ENCODE data around the gene XPO6.

Gene XPO6

DNA sequence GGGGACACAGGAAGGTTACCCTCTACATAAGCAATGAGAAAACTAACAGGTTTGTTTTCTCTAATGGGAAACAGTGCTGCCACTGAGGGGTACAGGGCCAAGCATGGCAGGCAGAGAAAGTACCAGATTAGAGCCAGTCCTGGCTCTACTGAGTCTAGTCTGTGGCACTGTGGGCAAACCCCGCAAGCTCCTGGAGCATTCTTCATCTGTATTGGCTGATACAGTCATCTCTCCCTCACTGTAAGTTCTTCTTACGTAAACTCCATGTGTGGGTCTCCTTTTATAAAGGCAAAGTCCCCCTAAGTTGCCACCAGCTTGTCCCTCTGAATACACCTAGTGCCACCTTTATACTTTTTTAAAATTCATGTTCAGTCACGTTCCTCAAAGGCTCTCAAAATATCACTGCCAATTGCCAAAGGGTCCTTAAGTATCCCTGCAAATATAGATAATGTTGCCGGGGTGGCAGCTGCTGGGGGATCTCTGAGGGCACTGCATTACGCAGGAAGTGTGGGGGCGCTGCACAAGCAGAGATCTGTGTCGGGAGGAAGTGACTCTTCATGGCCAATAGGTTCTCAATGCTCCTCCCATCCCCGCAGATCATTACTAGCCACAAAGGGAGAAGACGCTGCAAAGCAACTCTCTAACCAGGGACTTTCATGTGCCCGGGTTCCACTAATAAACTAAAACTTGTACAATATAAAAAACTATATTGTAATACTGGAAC lies 18.8 kb downstream of the XPO6 start:
- Histone ChIP-seq H3K27me3 (replicated peaks) (no peaks in the 10 kb centered on the region), H3K27ac (peak overlapping the region; percentile 87), H3K36me3 (replicated peaks) (no peaks in the 10 kb centered on the region), H3K4me3 (ENCODE audit: low read depth, low read length) (no peak overlapping the region)
- in situ Hi-C loops (cut with HindIII; ENCODE audit: low pct_ligation_motif_present, low sequenced_read_pairs), result no loop called here
- no peak for DNase-seq
- TF ChIP-seq, protein P1, sequence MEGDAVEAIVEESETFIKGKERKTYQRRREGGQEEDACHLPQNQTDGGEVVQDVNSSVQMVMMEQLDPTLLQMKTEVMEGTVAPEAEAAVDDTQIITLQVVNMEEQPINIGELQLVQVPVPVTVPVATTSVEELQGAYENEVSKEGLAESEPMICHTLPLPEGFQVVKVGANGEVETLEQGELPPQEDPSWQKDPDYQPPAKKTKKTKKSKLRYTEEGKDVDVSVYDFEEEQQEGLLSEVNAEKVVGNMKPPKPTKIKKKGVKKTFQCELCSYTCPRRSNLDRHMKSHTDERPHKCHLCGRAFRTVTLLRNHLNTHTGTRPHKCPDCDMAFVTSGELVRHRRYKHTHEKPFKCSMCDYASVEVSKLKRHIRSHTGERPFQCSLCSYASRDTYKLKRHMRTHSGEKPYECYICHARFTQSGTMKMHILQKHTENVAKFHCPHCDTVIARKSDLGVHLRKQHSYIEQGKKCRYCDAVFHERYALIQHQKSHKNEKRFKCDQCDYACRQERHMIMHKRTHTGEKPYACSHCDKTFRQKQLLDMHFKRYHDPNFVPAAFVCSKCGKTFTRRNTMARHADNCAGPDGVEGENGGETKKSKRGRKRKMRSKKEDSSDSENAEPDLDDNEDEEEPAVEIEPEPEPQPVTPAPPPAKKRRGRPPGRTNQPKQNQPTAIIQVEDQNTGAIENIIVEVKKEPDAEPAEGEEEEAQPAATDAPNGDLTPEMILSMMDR (IDR thresholded peaks at IDR 0.05; ENCODE audit: low read depth, low read length, missing control alignments), result no peak

DNA sequence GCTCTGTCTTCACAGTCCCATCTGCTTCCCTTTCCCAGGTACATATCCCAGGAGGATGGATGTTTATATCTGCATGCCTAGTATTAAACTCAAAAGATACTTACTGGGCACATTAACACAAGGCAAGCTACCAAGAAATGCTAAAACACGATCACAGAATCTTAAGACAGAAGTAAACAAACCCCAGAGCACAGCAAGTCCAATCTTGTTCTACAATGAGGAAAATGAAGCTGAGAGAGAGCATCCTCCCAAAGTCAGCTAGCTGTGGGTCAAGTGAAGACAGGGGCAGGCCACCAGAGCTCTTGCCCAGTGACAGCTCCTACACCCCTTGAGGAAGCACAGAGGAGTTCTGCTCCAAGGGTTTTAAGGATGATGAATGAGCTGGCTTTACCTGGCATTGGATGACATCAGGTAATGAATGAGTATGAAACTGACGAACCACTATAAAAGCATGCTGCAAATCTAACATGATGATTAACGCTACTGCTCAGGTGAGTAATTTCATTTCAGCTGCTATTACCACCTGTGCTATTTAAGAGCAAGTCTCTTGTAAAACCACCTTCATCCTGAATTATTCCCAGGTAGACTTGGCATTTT lies 20.3 kb downstream of the XPO6 start:
- no peak overlapping the region for H3K27ac ChIP-seq
- H3K27me3 ChIP-seq (replicated peaks), result no peaks in the 10 kb centered on the region
- TF ChIP-seq, protein P1 (IDR thresholded peaks at IDR 0.05; ENCODE audit: low read depth, low read length, missing control alignments), result no peak
- DNase-seq, result no peak
- H3K36me3 ChIP-seq (replicated peaks), result no peaks in the 10 kb centered on the region
- H3K4me3 ChIP-seq (ENCODE audit: low read depth, low read length), result no peak overlapping the region
- in situ Hi-C loops (cut with HindIII; ENCODE audit: low pct_ligation_motif_present, low sequenced_read_pairs), result no loop called here

DNA sequence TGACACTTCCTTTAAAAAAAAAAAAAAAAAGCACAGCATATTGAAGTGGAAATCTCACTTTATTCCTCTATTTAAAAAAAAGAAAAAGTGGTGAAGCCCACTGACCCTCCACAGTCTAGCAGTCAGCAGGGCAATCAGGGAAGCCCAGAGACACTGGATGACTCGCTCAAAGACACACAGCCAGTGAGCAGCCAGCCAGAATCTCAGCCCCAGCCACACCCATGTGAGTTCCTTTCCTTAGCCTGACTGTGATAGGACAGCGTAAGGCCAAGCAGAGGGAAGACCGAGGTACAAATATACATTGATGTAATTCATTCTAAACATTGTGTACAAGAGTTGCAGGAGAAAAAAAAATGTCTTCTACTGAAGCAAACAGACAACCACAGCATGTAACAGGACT lies 22.5 kb downstream of the XPO6 start:
- no peaks in the 10 kb centered on the region for H3K36me3 ChIP-seq (replicated peaks)
- TF ChIP-seq, protein P1 (IDR thresholded peaks at IDR 0.05; ENCODE audit: low read depth, low read length, missing control alignments), result no peak
- in situ Hi-C loops (cut with HindIII; ENCODE audit: low pct_ligation_motif_present, low sequenced_read_pairs), result no loop called here
- H3K27ac ChIP-seq, result no peak overlapping the region
- no peak for DNase-seq
- H3K4me3 ChIP-seq (ENCODE audit: low read depth, low read length), result no peak overlapping the region
- H3K27me3 ChIP-seq (replicated peaks), result no peaks in the 10 kb centered on the region

DNA sequence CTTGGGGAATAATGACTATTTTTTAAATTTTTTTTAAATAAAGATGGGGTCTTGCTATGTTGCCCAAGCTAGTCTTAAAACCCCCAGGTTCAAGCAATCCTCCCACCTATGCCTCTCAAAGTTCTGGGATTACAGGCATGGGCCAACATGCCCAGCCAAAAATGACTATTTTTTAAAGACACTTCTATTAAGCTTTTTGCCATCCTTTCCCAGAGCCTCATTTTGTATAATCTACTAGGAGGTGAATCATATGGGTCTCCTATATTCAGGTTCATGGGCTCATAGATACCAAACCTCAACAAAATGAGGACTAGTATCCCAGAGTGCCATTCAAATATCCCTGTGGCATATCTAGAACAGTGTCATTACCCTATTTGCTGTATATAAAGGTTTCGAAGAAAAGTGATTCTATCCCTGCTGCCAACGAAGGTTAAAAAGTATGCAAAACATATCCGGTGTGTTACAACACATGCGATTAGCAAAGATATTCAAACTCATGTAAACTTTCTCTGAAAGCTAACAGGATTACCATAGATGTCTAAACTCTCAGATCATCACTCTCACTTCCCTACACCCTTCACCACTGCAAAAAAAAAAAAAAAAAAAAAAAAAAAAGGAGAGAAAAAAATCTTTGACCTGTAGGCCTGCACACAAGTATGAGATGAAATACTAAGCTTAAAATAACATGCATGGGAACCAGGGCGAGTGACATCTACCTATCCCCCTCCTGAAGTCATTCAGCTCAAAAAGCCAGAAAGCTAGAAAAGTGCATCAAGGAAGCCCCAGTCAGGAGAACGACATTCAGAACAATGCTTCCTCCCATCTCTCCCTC lies 23.5 kb downstream of the XPO6 start:
- Histone ChIP-seq H3K27ac (no peak overlapping the region), H3K4me3 (ENCODE audit: low read depth, low read length) (no peak overlapping the region), H3K36me3 (replicated peaks) (no peaks in the 10 kb centered on the region), H3K27me3 (replicated peaks) (no peaks in the 10 kb centered on the region)
- TF ChIP-seq, protein P1 (IDR thresholded peaks at IDR 0.05; ENCODE audit: low read depth, low read length, missing control alignments), result no peak
- in situ Hi-C loops (cut with HindIII; ENCODE audit: low pct_ligation_motif_present, low sequenced_read_pairs), result no loop called here
- no peak for DNase-seq

- TF ChIP-seq, protein P1 (IDR thresholded peaks at IDR 0.05; ENCODE audit: low read depth, low read length, missing control alignments), result no peak
- H3K27me3 ChIP-seq (replicated peaks), result no peaks in the 10 kb centered on the region
- H3K4me3 ChIP-seq (ENCODE audit: low read depth, low read length), result no peak overlapping the region
- DNase-seq, result no peak
- no peaks in the 10 kb centered on the region for H3K36me3 ChIP-seq (replicated peaks)
- peak overlapping the region; percentile 11 for H3K27ac ChIP-seq
- in situ Hi-C loops (cut with HindIII; ENCODE audit: low pct_ligation_motif_present, low sequenced_read_pairs), result no loop called here
Measured at GRCh38 chr16:28187595-28188004, 24.2 kb downstream of the XPO6 start.

All from brain microvascular endothelial cell (primary cell).